Coronary artery (tissue), 2 donors: ENCODE measurements around the gene TNNI3K.

Source experiments
- DNase-seq: peaks from one replicate; pipeline ENCODE4 v3.0.0-alpha.2; 2017; ENCODE audit warnings: low spot score
- H3K27ac ChIP-seq, 2 donors: fragments of 200-600 bp; sonication (generic); one replicate each; pipeline ENCODE4 v1.5.1; 2016 to 2019
- H3K4me3 ChIP-seq: fragments of 200-600 bp; sonication (generic); 2 replicates; pipeline ENCODE4 v1.5.1; 2016; ENCODE audit warnings: mild to moderate bottlenecking, moderate library complexity
- TF ChIP-seq, protein P1 (sequence below): fragments of 200-600 bp; sonication (generic); IDR thresholded peaks from one replicate; pipeline ENCODE4 v1.5.1; 2019; ENCODE audit warnings: antibody characterized with exemption

TNNI3K gene

DNA sequence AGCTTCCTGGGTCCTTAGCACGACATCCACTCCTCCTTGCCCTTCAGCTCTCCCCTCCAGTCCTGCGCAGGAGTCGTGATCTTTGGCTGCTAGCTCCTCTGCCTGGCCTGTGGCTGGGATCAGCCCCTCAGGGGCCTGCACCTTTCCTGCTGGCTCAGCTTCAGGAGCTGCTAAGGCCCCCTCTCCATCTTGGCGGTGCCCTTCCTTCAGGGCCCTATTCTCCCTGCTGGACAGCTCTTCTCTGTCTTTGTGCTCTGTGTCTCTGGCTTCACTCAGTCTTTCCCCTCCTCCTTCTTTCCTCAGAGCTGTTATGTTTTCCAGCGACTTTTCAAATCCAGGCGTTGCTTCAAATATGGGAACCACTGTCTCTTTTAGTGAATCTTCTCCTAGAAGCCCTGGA is 336.7 kb downstream of the TNNI3K start:
- no peak overlapping the region for H3K27ac ChIP-seq
- TF ChIP-seq, protein P1, sequence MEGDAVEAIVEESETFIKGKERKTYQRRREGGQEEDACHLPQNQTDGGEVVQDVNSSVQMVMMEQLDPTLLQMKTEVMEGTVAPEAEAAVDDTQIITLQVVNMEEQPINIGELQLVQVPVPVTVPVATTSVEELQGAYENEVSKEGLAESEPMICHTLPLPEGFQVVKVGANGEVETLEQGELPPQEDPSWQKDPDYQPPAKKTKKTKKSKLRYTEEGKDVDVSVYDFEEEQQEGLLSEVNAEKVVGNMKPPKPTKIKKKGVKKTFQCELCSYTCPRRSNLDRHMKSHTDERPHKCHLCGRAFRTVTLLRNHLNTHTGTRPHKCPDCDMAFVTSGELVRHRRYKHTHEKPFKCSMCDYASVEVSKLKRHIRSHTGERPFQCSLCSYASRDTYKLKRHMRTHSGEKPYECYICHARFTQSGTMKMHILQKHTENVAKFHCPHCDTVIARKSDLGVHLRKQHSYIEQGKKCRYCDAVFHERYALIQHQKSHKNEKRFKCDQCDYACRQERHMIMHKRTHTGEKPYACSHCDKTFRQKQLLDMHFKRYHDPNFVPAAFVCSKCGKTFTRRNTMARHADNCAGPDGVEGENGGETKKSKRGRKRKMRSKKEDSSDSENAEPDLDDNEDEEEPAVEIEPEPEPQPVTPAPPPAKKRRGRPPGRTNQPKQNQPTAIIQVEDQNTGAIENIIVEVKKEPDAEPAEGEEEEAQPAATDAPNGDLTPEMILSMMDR, result no peak
- no peak overlapping the region for H3K4me3 ChIP-seq
- DNase-seq, result no peak

DNA sequence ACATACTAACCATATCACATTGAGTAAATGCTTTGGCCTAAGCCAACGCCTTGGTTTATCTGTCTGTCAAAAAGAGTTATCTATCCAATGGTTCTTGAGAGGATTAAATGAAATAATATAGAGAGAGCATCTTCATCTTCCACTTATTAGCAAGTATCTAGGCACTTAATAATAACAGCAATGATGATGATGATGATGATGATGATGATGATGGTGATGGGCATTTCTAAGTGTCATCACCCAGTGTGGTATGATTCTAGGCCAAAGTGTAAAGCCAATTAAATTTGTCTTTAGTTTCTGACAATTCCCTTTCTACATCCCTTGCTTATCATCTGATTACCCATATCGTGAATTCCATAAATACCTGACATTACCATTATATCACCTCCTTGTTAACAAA is 342.9 kb downstream of the TNNI3K start:
- Histone ChIP-seq H3K27ac (no peak overlapping the region), H3K4me3 (no peak overlapping the region)
- TF ChIP-seq, protein P1, result no peak

DNA sequence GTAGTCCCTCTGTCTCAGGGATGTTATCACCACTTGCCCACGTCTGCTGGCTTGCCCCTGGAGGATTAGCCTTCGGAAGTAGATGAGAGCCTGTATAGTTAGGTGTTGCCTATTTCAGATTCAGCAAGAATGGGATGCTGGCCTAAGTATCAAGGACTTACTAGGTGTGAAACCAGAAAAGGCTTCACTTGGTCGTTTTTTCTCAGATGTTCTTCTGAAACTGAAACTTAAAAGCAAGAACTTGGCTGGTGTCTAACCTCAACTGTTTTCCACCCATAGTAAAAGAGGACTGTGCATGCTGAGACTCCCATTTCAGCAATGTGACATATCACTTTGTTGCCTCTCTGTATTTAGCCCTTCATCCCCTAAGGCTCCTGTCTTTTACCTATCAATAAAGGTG is 344.2 kb downstream of the TNNI3K start:
- TF ChIP-seq, protein P1, result no peak
- H3K27ac ChIP-seq, result no peak overlapping the region
- DNase-seq, result no peak

More for the DNA sequence above, 342.9 kb downstream of the TNNI3K start:
- no peak for DNase-seq

DNA sequence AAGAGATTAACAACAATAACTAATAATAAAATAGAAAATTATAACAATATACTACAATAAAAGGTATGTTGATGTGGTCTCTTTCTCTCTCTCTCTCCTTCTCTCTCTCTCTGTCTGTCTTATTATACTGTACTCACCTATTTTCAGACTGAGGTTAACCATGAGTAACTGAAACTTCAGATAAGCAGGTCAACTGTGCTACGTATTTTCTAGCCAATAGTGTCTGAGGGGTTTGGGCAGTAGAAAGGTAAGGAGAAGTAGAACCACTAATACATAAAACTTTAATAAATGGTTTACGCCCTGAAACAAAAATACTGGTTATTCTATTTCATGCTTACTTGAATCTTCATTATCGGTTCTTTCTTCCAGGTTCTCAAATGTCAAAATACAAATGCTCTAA is 348.2 kb downstream of the TNNI3K start:
- Histone ChIP-seq H3K27ac (no peak overlapping the region), H3K4me3 (no peak overlapping the region)
- DNase-seq, result no peak
- TF ChIP-seq, protein P1, result no peak

More for the DNA sequence above, 344.2 kb downstream of the TNNI3K start:
- H3K4me3 ChIP-seq, result no peak overlapping the region

DNA sequence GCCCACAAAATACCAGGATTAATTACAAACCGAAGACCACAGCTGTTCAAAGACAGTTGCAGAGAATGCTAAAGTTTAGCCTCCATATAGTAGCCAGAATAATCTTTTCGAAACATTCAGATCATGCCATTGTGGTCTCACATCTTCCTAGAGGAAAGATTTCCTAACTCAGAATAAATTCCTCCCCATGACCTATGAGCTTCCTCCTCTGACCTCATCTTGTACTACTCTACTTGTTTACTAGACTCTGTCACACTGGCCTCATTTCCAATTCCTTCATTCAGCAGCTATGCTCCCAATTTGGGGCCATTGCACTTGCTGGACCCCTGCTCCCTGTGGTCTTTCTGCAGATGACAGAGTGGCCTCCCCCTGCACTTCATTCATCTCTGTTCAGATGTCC is 349.0 kb downstream of the TNNI3K start:
- no peak for DNase-seq
- no peak overlapping the region for H3K4me3 ChIP-seq
- TF ChIP-seq, protein P1, result no peak
- H3K27ac ChIP-seq, result no peak overlapping the region

DNA sequence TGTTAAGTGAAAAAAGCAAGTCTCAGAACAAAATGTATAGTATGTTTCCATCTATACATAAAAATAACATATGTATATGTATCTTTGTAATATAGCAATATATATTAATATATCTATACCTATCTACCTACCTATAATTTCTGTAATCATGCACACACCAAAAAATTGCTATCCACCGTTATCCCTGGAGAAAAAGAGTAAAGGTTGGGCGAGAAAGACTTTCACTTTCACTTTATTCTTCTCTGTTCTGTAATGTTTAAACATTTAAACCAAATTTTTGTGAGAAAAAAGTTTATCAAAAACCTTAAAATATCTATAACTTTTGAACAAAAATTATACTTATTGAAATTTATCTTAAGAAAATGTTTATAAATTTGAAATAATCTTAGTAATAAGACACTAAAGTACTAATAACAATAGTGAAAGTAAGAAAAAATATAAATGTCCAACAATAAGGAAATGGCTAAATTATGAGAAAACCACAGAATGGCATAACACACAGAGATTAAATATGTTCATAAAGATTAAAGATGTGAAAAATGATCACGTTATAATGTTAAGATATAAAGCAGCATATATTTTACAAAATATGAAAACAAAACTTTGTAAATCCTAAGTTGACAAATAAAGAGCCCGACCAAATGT is 351.2 kb downstream of the TNNI3K start:
- DNase-seq, result no peak
- no peak overlapping the region for H3K4me3 ChIP-seq
- TF ChIP-seq, protein P1, result no peak
- H3K27ac ChIP-seq, result no peak overlapping the region

DNA sequence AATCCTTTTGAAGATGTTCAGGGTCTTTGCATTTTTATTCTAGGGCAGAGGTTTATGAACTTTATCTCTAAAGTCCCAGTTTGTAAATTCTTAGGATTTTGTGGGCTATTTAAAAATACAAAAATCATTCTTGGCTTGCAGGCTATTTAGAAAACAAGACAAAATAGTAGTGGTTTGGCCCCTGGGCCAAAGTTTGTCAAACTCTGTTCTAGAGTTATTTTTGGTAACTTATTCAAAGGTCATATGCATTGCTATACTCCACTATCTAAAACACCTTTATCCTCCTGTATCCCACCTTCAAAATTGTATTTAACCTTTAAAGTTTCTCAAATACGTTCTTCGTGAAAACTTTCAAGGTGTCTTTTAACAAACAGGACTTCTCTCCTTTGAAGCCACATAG is 352.7 kb downstream of the TNNI3K start:
- DNase-seq, result no peak
- TF ChIP-seq, protein P1, result no peak
- no peak overlapping the region for H3K4me3 ChIP-seq
- H3K27ac ChIP-seq, result no peak overlapping the region
